Activated CD8-positive, alpha-beta memory T cell treated with anti-CD3 and anti-CD28 coated beads for 24 hours (primary cell): ENCODE measurements around the gene DMKN.

ENCODE experiments used
- DNase-seq: peaks from one replicate; pipeline ENCODE4 v3.0.0-alpha.2; 2020

Gene DMKN

DNA sequence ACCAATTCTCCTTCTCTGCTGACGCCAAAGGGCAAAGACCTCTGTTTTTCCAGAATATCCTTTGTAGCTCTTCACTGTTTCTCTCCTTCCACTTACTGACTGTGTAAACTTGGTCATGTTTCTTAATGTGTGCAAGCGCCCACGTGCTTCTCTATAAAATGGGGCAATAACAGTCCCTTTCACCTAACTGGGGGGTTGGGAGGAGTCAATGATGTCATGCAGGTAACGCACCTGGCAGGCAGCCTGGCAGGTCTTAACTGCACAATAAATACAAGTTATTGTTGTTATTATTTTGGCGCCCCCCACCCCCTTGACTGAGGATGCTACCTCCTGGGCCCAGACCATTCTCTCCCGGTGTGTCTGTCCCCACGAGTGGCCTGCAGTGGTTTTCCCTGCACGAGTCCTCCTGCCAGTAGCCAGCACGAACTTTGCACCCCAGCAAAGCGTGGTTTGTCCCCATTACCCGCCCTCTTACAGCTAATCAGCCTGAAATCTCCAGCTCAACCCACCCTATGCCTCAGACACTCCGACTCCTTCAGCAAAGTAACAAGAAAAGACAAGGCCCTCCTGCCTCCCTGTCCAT, 9.4 kb upstream of the DMKN start:
- DNase-seq, result no peak

- no peak for DNase-seq
Observed at GRCh38 chr19:35521124-35521743, 7.8 kb upstream of the DMKN start.

- DNase-seq, result no peak
Observed at GRCh38 chr19:35519291-35519690, 5.8 kb upstream of the DMKN start.

- DNase-seq, result no peak
Observed at GRCh38 chr19:35518313-35518712, 4.9 kb upstream of the DMKN start.

DNA sequence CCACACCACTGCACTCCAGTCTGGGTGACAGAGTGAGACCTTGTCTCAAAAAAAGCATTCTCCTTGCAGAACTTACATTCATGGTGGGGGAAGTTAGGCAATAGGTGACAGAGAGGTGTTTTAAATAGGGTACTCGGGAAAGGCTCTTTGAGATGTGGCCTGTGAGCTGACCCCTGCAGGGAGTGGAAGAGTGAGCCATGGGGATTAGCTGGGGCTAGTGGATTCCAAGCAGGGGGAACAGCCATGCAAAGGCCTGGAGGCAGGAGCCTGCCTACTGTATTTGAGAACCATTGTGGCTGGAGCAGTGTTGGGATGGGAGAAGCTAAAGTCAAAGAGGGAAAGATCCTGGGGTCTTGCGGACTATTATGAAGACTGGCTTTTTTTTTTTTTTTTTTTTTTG, 3.9 kb upstream of the DMKN start:
- no peak for DNase-seq

GRCh38 chr19:35516310-35516709, 2.9 kb upstream of the DMKN start:
- no peak for DNase-seq

DNA sequence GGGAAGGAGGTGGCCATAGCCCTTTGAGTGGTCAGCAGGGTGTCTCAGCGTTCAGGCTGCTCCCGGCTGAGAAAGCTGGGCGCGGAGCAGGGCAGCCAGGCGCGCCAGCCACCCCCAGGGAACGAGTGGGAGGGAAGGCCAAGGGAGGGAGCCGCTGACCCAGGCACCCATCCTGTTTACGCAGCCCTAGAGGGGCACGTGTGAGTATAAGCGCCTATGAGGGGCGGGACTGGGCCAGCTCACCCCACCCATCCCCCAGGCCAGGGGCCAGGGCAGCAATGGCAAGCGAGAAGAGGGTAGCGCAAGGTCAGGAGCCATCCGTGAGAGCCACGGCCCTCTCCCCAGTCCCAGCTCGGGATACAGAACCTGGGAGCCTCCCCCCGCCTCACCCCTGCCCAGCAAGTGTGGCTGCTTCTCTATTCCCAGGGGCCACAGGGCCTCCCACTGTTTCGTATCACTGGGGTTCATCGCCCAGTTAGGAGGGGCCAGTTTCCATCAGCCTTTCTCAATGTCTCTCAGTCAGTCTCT, 897 bp upstream of the DMKN start:
- DNase-seq, result no peak

GRCh38 chr19:35512831-35513627, 420 bp downstream of the DMKN start:
- DNase-seq, result no peak

- DNase-seq, result no peak
Observed at GRCh38 chr19:35511337-35511736, 2.1 kb downstream of the DMKN start.

- no peak for DNase-seq
Observed at GRCh38 chr19:35510626-35510964, 2.9 kb downstream of the DMKN start.

DNA sequence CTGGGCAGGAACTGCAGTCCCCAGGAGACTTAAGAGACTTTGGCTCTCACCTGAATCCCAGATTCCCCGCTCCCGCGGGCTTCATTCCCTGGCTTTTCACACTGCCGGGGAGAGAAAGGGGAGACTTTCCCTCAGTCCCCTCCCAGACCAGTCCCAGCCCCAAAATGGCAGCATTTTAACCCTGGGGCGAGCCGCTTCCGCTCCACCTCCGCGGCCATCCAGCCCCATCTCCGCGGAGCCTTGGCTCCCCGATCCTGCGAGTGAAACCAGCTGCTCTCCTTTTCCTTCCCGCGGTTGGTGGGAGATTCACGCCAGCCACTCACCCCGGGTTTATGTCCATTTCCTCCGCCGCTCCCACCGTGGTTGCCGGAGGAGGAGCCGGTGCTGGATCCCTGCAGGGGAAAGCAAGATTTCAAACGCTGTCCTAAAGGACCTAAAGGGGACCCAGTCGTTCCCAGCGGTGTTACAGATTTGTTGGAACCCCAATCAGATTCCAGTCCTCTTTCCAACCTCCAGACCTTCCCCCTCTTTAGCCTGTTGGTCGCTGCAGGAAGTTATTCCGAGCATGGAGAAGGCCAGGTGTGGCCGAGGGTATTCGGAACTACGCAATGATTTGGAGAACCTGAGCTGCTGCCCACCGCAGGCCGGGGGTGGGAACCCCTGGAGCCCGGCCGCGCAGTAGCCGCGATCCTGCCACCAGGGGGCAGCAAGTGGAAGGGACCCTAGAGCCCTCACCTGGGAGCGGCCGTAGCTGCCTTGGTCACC, 3.4 kb downstream of the DMKN start:
- DNase-seq, result peak; percentile 91

DNA sequence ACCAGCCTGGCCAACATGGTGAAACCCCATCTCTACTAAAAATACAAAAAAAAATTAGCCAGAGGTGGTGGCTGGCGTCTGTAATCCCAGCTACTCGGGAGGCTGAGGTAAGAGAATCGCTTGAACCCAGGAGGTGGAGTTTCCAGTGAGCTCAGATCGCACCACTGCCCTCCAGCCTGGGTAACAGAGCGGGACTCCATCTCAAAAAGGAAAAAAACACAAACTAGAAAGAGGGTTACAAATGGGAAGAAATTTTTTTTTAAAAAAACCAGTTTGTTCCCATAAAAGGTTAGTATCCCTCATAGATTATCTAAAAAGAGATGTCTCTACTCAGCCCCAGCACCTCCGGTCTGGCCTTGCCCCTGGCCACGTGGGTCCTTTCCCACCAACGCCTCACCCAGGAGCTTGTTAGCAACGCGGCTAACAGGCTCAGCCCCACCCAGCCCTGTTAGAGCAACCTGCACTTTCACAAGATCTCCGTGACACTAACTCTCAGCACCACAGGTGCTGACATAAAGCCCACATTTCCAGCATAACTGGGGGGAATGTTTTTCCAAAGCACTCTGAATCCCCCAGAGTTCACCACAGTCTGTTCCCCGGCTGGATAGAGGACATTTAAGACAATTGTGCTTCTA, 4.3 kb downstream of the DMKN start:
- DNase-seq, result peak; percentile 66

GRCh38 chr19:35508129-35508528, 5.3 kb downstream of the DMKN start:
- DNase-seq, result no peak

- DNase-seq, result no peak
Observed at GRCh38 chr19:35507561-35507960, 5.9 kb downstream of the DMKN start.

- DNase-seq, result no peak
Observed at GRCh38 chr19:35506011-35506410, 7.4 kb downstream of the DMKN start.

- no peak for DNase-seq
Observed at GRCh38 chr19:35502751-35503150, 10.7 kb downstream of the DMKN start.

- DNase-seq, result no peak
Observed at GRCh38 chr19:35501684-35502083, 11.8 kb downstream of the DMKN start.

DNA sequence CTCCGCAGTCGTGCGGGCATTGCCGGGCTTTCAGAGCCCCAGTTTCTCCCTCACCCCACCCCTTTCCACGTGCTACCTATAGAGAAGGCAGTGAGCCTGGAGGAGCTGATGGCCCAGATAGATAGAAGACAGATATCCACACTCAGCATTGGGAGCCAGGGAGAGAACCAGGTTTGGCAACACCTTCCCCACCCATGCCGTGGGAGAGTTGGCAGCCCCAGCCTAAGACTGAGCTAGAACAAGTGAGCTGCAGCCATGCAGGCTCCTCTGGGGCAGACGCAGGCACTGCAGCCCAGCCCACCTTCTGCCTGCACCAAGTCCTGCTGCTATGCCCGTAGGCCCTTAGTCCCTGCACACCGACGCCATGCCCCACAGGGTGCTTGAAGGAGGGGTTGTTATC, 12.8 kb downstream of the DMKN start:
- DNase-seq, result no peak

DNA sequence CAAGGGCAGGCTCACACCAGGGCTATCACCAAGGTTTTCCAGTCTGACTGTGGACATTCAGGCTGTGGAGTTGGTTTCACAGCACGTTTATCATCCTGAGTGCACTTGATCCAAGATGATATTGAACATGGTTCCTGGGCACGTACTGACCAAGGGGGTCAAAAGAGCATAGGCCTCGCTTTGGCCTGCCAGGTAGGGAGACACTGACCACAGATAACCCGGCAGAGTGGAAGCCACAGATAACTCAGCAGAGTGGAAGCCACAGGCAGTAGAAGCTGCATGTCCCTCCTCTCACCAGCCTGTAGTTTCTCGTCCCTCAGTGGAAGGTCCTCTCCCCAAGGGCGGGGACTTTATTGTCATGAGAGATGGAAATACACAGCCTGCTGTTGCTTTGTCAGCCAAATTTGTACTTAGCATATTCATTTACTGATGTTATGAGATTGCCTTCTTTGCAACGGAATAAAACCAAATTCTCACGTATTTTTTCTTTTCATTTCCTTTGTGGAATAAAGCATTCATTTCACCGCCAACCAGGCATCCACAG, 14.4 kb downstream of the DMKN start:
- DNase-seq, result no peak

DNA sequence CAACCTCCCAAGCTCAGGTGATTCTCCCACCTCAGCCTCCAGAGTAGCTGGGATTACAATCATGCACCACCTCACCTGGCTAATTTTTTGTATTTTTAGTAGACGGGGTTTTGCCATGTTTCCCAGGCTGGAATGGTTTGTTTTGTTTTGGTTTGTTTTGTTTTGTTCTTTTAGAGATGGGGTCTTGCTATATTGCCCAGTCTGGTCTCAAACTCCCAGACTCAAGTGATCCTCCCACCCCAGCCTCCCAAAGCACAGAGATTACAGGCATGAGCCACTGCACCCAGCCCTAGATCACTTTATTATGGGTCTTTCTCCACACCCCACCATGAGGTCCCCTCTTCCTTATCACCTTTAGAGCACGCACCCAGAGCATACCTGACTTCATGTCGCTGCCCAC, 15.2 kb downstream of the DMKN start:
- no peak for DNase-seq

DNA sequence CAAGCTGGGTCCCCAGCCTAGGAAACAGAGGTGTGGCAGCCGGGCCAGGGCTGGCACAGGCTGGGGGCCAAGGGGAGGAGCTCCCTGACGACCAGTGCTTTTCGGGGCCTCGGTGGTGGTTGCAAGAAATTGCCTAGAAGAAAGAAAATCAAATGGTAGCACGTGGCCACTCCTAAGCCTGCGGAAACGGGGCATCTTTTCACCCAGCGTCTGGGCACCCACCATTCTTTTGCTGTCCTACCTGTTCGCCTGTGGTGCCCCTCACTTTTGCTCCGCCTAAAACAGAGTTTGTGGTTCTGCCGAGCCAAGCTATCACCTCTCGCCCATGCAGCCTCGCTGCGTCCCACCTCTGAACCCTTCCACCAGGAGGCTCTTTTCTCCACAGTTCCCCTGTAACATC, 16.0 kb downstream of the DMKN start:
- DNase-seq, result no peak
